HCT116 (cell line): ENCODE results near the gene ATPAF1.

Source experiments
- ATF3 ChIP-seq: IDR thresholded peaks from 2 replicates; pipeline ENCODE4 v1.6.1; 2012
- CEBPB ChIP-seq: IDR thresholded peaks from 2 replicates; pipeline ENCODE4 v1.6.1; 2012; ENCODE audit warnings: low read depth
- CTCF ChIP-seq, 3 experiments: fragments of 200-600 bp in 1 of 3; sonication (generic) in 1 of 3; IDR thresholded peaks in 2 of 3; conservative IDR thresholded peaks in 1 of 3; 2 replicates each; pipeline ENCODE4 v1.5.1; 2012 to 2017; ENCODE audit warnings: low read depth in 2 of 3, low read length in 2 of 3, antibody characterized with exemption in 1 of 3, borderline replicate concordance in 1 of 3, control low read depth in 1 of 3, mild to moderate bottlenecking in 1 of 3, mixed read lengths in 1 of 3, mixed run types in 1 of 3, moderate library complexity in 1 of 3; ENCODE audit not compliant: insufficient read depth in 1 of 3
- EGR1 ChIP-seq: IDR thresholded peaks from 2 replicates; pipeline ENCODE4 v1.6.1; 2012; ENCODE audit warnings: low read depth
- POLR2A ChIP-seq: IDR thresholded peaks from 2 replicates; pipeline ENCODE4 v1.7.0; 2011; ENCODE audit warnings: borderline replicate concordance; ENCODE audit not compliant: insufficient read depth, insufficient read length; ENCODE audit errors: extremely low read depth
- RAD21 ChIP-seq: IDR thresholded peaks from 2 replicates; pipeline ENCODE4 v1.6.1; 2012; ENCODE audit warnings: low read depth, mild to moderate bottlenecking
- REST ChIP-seq: IDR thresholded peaks from 2 replicates; pipeline ENCODE4 v1.6.1; 2012; ENCODE audit warnings: low read depth
- SIN3A ChIP-seq: IDR thresholded peaks from 2 replicates; pipeline ENCODE4 v1.6.1; 2012; ENCODE audit warnings: low read depth
- SP1 ChIP-seq: IDR thresholded peaks from 2 replicates; pipeline ENCODE4 v1.6.1; 2012; ENCODE audit warnings: low read depth
- SRF ChIP-seq: IDR thresholded peaks from 2 replicates; pipeline ENCODE4 v1.6.1; 2012; ENCODE audit warnings: low read depth
- YY1 ChIP-seq: IDR thresholded peaks from 2 replicates; pipeline ENCODE4 v1.6.1; 2011; ENCODE audit warnings: low read length, low read depth, moderate library complexity, mild to moderate bottlenecking; ENCODE audit not compliant: insufficient replicate concordance; ENCODE audit errors: extremely low read depth
- ZNF274 ChIP-seq: fragments of 200-500 bp; sonication (Bioruptor generic); IDR thresholded peaks from 2 replicates; pipeline ENCODE4 v1.6.1; 2014; ENCODE audit warnings: mild to moderate bottlenecking, low read depth, low read length, inconsistent platforms

- TF ChIP-seq CTCF (IDR thresholded peaks at IDR 0.05 in 2 of 3, conservative IDR thresholded peaks at IDR 0.05 in 1 of 3; ENCODE audit: borderline replicate concordance in 1 of 3, insufficient read depth in 1 of 3, low read depth in 2 of 3, low read length in 2 of 3) = no peak
- no peak for TF ChIP-seq SIN3A
- no peak for TF ChIP-seq ZNF274
- no peak for TF ChIP-seq YY1
- no peak for TF ChIP-seq POLR2A
- no peak for TF ChIP-seq CEBPB
- TF ChIP-seq ATF3 = no peak
- no peak for TF ChIP-seq REST
- no peak for TF ChIP-seq EGR1
- TF ChIP-seq RAD21 = no peak
- no peak for TF ChIP-seq SRF
- no peak for TF ChIP-seq SP1
These were observed 55.1 kb downstream of the ATPAF1 start for GRCh38 chr1:46612937-46613660.
